SK-N-SH treated with all-trans-retinoic acid at 6 μM for 48 hours (cell line): Measurements from ENCODE around the gene ARID3A.

Experiments used
- ATAC-seq: fragments of 200-7000 bp; cut with Tn5 transposase; 3 replicates; pipeline ENCODE4 v1.9.1; 2020; ENCODE audit warnings: mild to moderate bottlenecking, moderate library complexity
- BACH2 ChIP-seq: fragments of 250-450 bp; sonication (Bioruptor Pico); IDR thresholded peaks from 2 replicates; pipeline ENCODE4 v1.9.0; 2021; ENCODE audit warnings: mild to moderate bottlenecking, borderline replicate concordance
- CSDC2 ChIP-seq: fragments of 250-450 bp; sonication (Bioruptor Pico); IDR thresholded peaks from 2 replicates; pipeline ENCODE4 v1.5.0; 2020; ENCODE audit warnings: mild to moderate bottlenecking, moderate library complexity
- CSRNP3 ChIP-seq: fragments of 250-450 bp; sonication (Bioruptor Pico); IDR thresholded peaks from 2 replicates; pipeline ENCODE4 v1.5.1; 2021; ENCODE audit warnings: mild to moderate bottlenecking, moderate library complexity
- ESRRG ChIP-seq: fragments of 250-450 bp; sonication (Bioruptor Pico); IDR thresholded peaks from 2 replicates; pipeline ENCODE4 v1.6.1; 2021; ENCODE audit warnings: mild to moderate bottlenecking
- GLIS3 ChIP-seq: fragments of 250-450 bp; sonication (Bioruptor Pico); IDR thresholded peaks from 2 replicates; pipeline ENCODE4 v1.5.0; 2020; ENCODE audit warnings: mild to moderate bottlenecking, moderate library complexity
- ISL1 ChIP-seq: fragments of 250-450 bp; sonication (Bioruptor Pico); IDR thresholded peaks from 2 replicates; pipeline ENCODE4 v2.1.2; 2022; ENCODE audit warnings: mild to moderate bottlenecking, moderate library complexity
- PATZ1 ChIP-seq: fragments of 250-450 bp; sonication (Bioruptor Pico); IDR thresholded peaks from 2 replicates; pipeline ENCODE4 v1.8.0; 2020; ENCODE audit warnings: mild to moderate bottlenecking, moderate library complexity, borderline replicate concordance
- POU6F1 ChIP-seq: fragments of 250-450 bp; sonication (Bioruptor Pico); IDR thresholded peaks from 2 replicates; pipeline ENCODE4 v1.8.0; 2021; ENCODE audit warnings: low read depth, mild to moderate bottlenecking, moderate library complexity, borderline replicate concordance
- TCF4 ChIP-seq: fragments of 250-450 bp; sonication (Bioruptor Pico); IDR thresholded peaks from 2 replicates; pipeline ENCODE4 v1.8.0; 2021; ENCODE audit warnings: mild to moderate bottlenecking, moderate library complexity, borderline replicate concordance
- TSHZ2 ChIP-seq: fragments of 250-450 bp; sonication (Bioruptor Pico); IDR thresholded peaks from 2 replicates; pipeline ENCODE4 v1.5.0; 2020; ENCODE audit warnings: mild to moderate bottlenecking, moderate library complexity
- ZC3H10 ChIP-seq: fragments of 250-450 bp; sonication (Bioruptor Pico); IDR thresholded peaks from 2 replicates; pipeline ENCODE4 v1.5.1; 2021; ENCODE audit warnings: mild to moderate bottlenecking, moderate library complexity
- ZFP30 ChIP-seq: fragments of 450-650 bp; formaldehyde crosslinking; IDR thresholded peaks from 2 replicates; pipeline ENCODE4 v1.5.0; 2022; ENCODE audit warnings: mild to moderate bottlenecking, moderate library complexity
- ZNF565 ChIP-seq: fragments of 450-650 bp; formaldehyde crosslinking; conservative IDR thresholded peaks from 2 replicates; pipeline ENCODE4 v1.5.0; 2020; ENCODE audit warnings: low read depth, mild to moderate bottlenecking, moderate library complexity
- ZNF70 ChIP-seq: fragments of 450-650 bp; formaldehyde crosslinking; IDR thresholded peaks from 2 replicates; pipeline ENCODE4 v1.5.0; 2020; ENCODE audit warnings: mild to moderate bottlenecking, moderate library complexity
- ZNF8 ChIP-seq: fragments of 450-650 bp; formaldehyde crosslinking; IDR thresholded peaks from 2 replicates; pipeline ENCODE4 v1.5.0; 2020; ENCODE audit warnings: mild to moderate bottlenecking, moderate library complexity

ARID3A gene

GRCh38 chr19:932648-933552 is 7.1 kb downstream of the ARID3A start (continued):
- TF ChIP-seq POU6F1 (CRISPR knock-in tag) (no peak), BACH2 (CRISPR knock-in tag) (no peak), TCF4 (CRISPR knock-in tag) (peak; percentile 95), ZFP30 (CRISPR knock-in tag) (no peak), ZNF70 (no peak), GLIS3 (no peak)

GRCh38 chr19:933553-933882 is 7.7 kb downstream of the ARID3A start:
- peak; percentile 61 for ATAC-seq
- no peak for TF ChIP-seq ZNF565 (CRISPR knock-in tag)
- TF ChIP-seq ZFP30 (CRISPR knock-in tag), result no peak
- no peak for TF ChIP-seq ISL1 (CRISPR knock-in tag)
- no peak for TF ChIP-seq BACH2 (CRISPR knock-in tag)
- TF ChIP-seq PATZ1 (CRISPR knock-in tag), result no peak
- TF ChIP-seq ZNF70, result no peak
- TF ChIP-seq ZC3H10 (CRISPR knock-in tag), result no peak
- no peak for TF ChIP-seq POU6F1 (CRISPR knock-in tag)
- no peak for TF ChIP-seq CSDC2 (CRISPR knock-in tag)
- no peak for TF ChIP-seq TCF4 (CRISPR knock-in tag)
- TF ChIP-seq ESRRG (CRISPR knock-in tag), result no peak
- no peak for TF ChIP-seq ZNF8 (CRISPR knock-in tag)
- TF ChIP-seq, all 23 proteins: peak for 0

- TF ChIP-seq CSDC2 (CRISPR knock-in tag) (no peak), ZNF565 (CRISPR knock-in tag) (no peak), ISL1 (CRISPR knock-in tag) (no peak), ZFP30 (CRISPR knock-in tag) (no peak), CSRNP3 (CRISPR knock-in tag) (no peak), ESRRG (CRISPR knock-in tag) (no peak), TSHZ2 (no peak), BACH2 (CRISPR knock-in tag) (no peak), ZC3H10 (CRISPR knock-in tag) (no peak), ZNF70 (no peak)
- ATAC-seq, result no peak; the same call in 2 of the 3 replicates
Observed at GRCh38 chr19:934197-934840, 8.5 kb downstream of the ARID3A start.
